Astrocyte of the cerebellum (primary cell): ENCODE results near the gene STK4.
"Not testable (repeated sequence)": the region's sequence is repeated elsewhere in the genome, so short reads cannot be mapped to it uniquely, and the experiment has no call there.

ENCODE experiments used
- DNase-seq: peaks from one replicate; pipeline ENCODE4 v3.0.0-alpha.2; 2011; ENCODE audit warnings: low read depth
- H3K4me3 ChIP-seq: 2 replicates; pipeline ENCODE4 v1.5.1; 2011; ENCODE audit warnings: mild to moderate bottlenecking, low read depth, low read length, moderate library complexity
- in situ Hi-C: cut with HindIII; loops from 2 replicates; pipeline ENCODE4 v1.10.0; 2017; ENCODE audit warnings: low sequenced_read_pairs
- TF ChIP-seq, protein P1 (sequence below): IDR thresholded peaks from 2 replicates; pipeline ENCODE4 v1.5.1; 2012; ENCODE audit warnings: low read length, low read depth, moderate library complexity, mild to moderate bottlenecking; ENCODE audit errors: missing control alignments

STK4 gene

DNA sequence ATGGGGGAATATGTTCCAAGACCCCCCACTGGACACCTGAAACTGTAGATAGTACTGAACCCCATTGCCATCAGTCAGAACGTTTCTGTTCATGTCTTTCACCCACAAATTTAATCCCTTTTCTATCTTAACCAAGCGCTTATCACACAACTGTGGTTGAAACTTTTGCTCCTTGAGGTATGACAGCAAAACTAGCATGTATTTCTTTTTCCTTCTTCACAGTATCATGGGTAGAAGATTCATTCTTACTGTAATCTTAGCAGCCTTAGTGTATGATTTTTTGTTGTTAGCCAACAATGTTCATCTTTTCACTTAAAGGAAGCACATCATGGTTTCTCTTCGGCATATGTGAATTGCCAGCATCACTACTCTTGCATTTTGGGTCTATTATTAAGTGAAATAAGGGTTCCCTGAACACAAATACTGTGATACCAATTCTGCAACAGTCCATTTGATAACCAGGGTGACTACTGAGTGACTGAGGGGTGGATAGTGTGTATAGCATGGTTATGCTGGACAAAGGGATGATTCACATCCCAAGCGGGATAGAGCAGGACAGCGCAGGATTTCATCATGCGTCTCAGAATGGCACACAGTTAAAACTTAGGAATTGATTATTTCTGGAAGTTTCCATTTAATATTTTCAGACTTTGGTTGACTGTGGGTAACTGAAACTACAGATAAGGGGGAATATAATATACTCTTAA, 92.9 kb downstream of the STK4 start:
- TF ChIP-seq, protein P1, sequence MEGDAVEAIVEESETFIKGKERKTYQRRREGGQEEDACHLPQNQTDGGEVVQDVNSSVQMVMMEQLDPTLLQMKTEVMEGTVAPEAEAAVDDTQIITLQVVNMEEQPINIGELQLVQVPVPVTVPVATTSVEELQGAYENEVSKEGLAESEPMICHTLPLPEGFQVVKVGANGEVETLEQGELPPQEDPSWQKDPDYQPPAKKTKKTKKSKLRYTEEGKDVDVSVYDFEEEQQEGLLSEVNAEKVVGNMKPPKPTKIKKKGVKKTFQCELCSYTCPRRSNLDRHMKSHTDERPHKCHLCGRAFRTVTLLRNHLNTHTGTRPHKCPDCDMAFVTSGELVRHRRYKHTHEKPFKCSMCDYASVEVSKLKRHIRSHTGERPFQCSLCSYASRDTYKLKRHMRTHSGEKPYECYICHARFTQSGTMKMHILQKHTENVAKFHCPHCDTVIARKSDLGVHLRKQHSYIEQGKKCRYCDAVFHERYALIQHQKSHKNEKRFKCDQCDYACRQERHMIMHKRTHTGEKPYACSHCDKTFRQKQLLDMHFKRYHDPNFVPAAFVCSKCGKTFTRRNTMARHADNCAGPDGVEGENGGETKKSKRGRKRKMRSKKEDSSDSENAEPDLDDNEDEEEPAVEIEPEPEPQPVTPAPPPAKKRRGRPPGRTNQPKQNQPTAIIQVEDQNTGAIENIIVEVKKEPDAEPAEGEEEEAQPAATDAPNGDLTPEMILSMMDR = no peak
- no peak for DNase-seq
- in situ Hi-C loops = no loop called here
- no peak overlapping the region for H3K4me3 ChIP-seq

GRCh38 chr20:45060294-45060693, 94.0 kb downstream of the STK4 start:
- in situ Hi-C loops = no loop called here
- TF ChIP-seq, protein P1 = no peak
- no peak for DNase-seq
- no peak overlapping the region for H3K4me3 ChIP-seq

DNA sequence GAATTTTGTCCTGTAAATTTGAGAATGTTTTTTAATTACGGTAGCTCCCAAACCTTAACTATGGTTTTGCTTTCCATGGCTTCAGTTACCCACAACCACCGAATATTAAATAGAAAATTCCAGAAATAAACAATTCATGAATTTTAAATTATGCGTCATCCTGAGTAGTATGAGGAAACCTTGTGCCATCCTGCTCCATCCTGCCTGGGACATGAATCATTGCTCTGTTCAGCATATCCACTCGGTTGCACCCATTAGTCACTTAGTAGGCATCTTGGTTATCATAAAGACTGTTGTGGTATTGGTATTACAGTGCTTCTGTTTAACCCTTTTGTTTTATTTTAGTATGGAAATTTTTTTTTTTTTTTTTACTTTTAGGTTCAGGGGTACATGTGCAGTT, 94.9 kb downstream of the STK4 start:
- H3K4me3 ChIP-seq = no peak overlapping the region
- in situ Hi-C loops = no loop called here
- TF ChIP-seq, protein P1 = no peak
- DNase-seq = peak; percentile 60

GRCh38 chr20:45063107-45063506, 96.8 kb downstream of the STK4 start:
- DNase-seq, H3K4me3 ChIP-seq, in situ Hi-C loops: not testable (repeated sequence)

DNA sequence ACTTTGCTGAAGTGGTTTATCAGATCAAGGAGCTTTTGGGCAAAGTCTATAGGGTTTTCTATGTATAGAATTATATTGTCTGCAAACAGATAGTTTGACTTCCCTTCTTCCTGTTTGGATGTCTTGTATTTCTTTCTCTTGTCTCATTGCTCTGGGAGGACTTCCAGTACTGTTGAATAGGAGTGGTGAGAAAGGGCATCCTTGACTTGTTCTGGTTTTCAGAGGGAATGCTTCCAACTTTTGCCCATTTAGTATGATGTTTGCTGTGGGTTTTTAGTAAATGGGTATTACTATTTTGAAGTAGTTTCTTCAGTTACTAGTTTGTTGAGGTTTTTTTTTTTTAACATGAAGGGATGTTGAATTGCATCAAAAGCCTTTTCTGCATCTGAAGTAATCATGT, 98.5 kb downstream of the STK4 start:
- H3K4me3 ChIP-seq = no peak overlapping the region
- in situ Hi-C loops = no loop called here
- no peak for DNase-seq
- TF ChIP-seq, protein P1 = no peak

DNA sequence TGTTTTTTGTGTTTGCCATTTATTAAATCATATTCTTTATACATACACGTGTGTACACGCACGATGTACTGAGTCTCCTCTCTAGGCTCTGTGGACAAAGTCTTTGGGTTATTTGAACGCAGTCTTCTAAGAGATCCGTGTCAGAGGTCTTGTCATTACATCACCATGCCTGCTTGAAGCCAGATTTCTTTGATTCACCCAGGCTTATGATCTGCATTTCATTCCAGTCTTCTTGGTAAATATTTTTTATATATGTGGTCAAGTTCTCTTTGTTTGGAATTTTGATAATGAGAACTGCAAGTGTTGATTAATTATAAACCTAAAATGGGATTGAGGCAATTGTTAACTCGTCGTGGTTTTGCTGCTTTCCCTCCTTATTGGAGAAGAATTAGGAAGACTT, 100.1 kb downstream of the STK4 start:
- DNase-seq = no peak
- in situ Hi-C loops = no loop called here
- TF ChIP-seq, protein P1 = no peak
- H3K4me3 ChIP-seq = no peak overlapping the region

DNA sequence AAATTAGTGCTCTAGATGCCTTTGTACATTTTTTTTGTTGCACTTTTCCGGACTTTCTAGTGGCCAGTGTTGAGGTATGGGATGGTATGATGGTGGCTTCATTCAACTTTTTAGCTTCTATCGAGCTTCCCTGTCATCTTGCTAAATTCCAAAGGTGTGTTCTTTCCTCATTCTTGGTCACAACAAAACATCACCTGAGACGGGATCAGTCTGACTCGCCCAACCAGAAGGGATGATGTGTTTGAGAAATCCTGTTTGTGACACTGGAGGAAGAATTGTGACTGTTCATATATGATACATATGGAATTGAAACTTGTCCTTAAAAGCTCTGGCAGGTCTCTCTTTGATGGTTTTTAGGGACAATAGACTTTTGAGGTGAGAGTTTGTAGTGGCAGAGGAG, 100.8 kb downstream of the STK4 start:
- in situ Hi-C loops = no loop called here

More for the DNA sequence above, 100.8 kb downstream of the STK4 start:
- H3K4me3 ChIP-seq = no peak overlapping the region
- DNase-seq = no peak
- TF ChIP-seq, protein P1 = no peak
